ENCODE results near the gene RXFP4.

Gene RXFP4

GRCh38 chr1:155951753-155952504 lies 10.5 kb downstream of the RXFP4 start:
- TF ChIP-seq, protein P1, sequence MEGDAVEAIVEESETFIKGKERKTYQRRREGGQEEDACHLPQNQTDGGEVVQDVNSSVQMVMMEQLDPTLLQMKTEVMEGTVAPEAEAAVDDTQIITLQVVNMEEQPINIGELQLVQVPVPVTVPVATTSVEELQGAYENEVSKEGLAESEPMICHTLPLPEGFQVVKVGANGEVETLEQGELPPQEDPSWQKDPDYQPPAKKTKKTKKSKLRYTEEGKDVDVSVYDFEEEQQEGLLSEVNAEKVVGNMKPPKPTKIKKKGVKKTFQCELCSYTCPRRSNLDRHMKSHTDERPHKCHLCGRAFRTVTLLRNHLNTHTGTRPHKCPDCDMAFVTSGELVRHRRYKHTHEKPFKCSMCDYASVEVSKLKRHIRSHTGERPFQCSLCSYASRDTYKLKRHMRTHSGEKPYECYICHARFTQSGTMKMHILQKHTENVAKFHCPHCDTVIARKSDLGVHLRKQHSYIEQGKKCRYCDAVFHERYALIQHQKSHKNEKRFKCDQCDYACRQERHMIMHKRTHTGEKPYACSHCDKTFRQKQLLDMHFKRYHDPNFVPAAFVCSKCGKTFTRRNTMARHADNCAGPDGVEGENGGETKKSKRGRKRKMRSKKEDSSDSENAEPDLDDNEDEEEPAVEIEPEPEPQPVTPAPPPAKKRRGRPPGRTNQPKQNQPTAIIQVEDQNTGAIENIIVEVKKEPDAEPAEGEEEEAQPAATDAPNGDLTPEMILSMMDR (conservative IDR thresholded peaks at IDR 0.05) = no peak
- no peak overlapping the region for H3K27ac ChIP-seq

GRCh38 chr1:155952505-155952890 lies 11.1 kb downstream of the RXFP4 start:
- TF ChIP-seq, protein P1 (conservative IDR thresholded peaks at IDR 0.05) = no peak
- no peak overlapping the region for H3K27ac ChIP-seq

GRCh38 chr1:155954645-155955044 lies 13.2 kb downstream of the RXFP4 start:
- TF ChIP-seq, protein P1 (conservative IDR thresholded peaks at IDR 0.05) = no peak
- no peak overlapping the region for H3K27ac ChIP-seq

GRCh38 chr1:155957411-155957915 lies 16.0 kb downstream of the RXFP4 start:
- TF ChIP-seq, protein P1 (conservative IDR thresholded peaks at IDR 0.05) = no peak
- H3K27ac ChIP-seq = no peak overlapping the region

DNA sequence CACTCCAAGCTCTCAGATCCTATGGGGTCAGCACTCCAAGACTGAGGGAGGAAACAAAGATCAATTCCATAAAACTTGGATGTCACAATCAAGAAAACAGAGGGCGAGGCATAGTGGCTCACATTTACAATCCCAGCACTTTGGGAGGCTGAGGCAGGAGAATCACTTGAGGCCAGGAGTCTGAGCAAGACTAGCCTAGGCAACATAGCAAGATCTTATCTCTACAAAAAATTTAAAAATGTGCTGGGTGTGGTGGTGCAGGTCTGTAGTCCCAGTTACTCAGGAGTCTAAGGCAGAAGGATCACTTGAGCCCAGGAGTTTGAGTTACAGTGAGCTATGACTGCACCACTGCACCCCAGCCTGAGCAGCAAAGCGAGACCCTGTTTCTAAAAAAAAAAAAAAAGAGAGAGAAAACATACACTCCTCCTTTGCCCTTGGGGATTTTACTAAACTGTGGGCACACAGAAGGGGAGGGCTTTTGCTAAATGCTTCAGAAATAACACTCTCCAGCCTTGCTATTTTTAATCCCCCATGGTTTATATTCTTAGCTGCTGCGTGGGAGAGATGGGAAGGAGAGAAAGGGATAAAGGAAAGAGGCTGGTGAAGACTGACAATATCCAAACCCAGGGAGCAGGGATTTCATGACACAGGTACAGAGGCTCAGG lies 18.8 kb downstream of the RXFP4 start:
- H3K27ac ChIP-seq = no peak overlapping the region
- TF ChIP-seq, protein P1 (conservative IDR thresholded peaks at IDR 0.05) = no peak

DNA sequence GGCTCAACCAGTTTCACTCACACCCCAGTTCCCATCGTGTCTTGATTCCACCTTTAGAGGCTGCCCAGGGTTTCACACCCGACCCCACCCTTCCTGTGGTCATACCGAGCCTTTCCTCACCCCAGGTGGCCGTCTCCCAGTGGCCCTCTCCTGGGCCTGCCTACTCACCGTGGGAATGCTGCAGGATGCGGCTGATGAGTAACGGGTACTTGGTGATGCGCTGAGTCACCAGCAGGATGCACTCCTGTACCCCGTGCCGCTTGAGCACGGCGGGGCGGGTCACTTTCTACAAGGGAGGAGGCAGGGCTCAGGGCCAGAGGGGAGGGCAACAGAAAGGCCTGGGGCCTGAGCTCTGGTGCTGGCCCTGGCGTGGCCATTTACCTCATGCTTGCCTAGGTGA lies 20.5 kb downstream of the RXFP4 start:
- TF ChIP-seq, protein P1 (conservative IDR thresholded peaks at IDR 0.05) = no peak

GRCh38 chr1:155962599-155963211 lies 21.3 kb downstream of the RXFP4 start:
- TF ChIP-seq, protein P1 (conservative IDR thresholded peaks at IDR 0.05) = no peak
- no peak overlapping the region for H3K27ac ChIP-seq

More for the DNA sequence above, 20.5 kb downstream of the RXFP4 start:
- no peak overlapping the region for H3K27ac ChIP-seq
